ENCODE data around the gene EPB41L2. TPM values are rescaled to one million over a fixed set of nuclear protein-coding genes. Genes with fewer than 3 reads are reported as not detected.

EPB41L2 gene
- total and polyA plus RNA-seq, 2 experiments from 2014 or later = 23.2 to 31.3 TPM

DNA sequence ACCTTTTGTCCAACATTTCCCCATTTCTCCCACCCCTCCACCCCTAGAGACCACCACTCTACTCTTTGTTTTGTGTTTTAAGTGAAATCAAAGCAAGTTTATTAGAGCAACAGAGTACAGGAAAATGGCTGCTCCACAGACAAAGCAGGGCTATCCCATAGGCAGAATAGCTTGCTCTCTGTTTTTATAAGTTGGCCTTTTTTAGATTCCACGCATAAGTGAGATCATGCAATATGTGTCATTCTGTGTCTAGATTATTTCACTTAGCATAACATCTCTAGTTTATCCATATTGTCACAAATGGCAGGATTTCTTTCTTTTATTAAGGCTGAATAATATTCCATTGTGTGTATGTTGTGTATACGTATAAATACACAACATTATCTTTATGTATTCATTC is 266.0 kb downstream of the EPB41L2 start:
- no peaks in the 10 kb centered on the region for H3K79me2 ChIP-seq (ENCODE audit: insufficient read depth)
- H3K9me3 ChIP-seq (ENCODE audit: low read depth) = no peaks in the 10 kb centered on the region
- H3K4me1 ChIP-seq (ENCODE audit: insufficient read depth) = no peaks in the 10 kb centered on the region
- 89 to 92% methylated on average over 2 of the region's 2 CpGs for WGBS, 2 experiments (ENCODE audit: low coverage in 1 of 2, low lambda C conversion rate in 2 of 2, missing lambda C conversion rate in 2 of 2)
- H3K9me2 ChIP-seq (ENCODE audit: insufficient read depth) = no peaks in the 10 kb centered on the region
- no peak for DNase-seq
- in situ Hi-C loops (cut with MboI) = no loop called here
- TF ChIP-seq EZH2 (IDR thresholded peaks at IDR 0.05; ENCODE audit: insufficient read depth, poor library complexity, severe bottlenecking) (no peak), EZH2phosphoT487 (IDR thresholded peaks at IDR 0.05; ENCODE audit: insufficient read depth, low read depth) (no peak)
- H3K4me3 ChIP-seq = no peak overlapping the region
- no peak overlapping the region for H3K9ac ChIP-seq
- 0 out of 2 replicates have a peak, but pooled peaks cover 3% of the 10 kb centered on the region for H4K20me1 ChIP-seq (ENCODE audit: insufficient read depth)
- no peak overlapping the region for H3K4me2 ChIP-seq (ENCODE audit: unreplicated experiment)
- H2AFZ ChIP-seq = no peak overlapping the region
- H3K36me3 ChIP-seq (ENCODE audit: low read depth) = no peaks in the 10 kb centered on the region
- no peak overlapping the region for H3K27ac ChIP-seq
- 0 out of 2 replicates have a peak, but pooled peaks cover 4% of the 10 kb centered on the region for H3F3A ChIP-seq (ENCODE audit: insufficient read depth)
- H3K27me3 ChIP-seq (replicated peaks; ENCODE audit: insufficient read depth) = peaks cover 3% of the 10 kb centered on the region; the same call in 1 of the 2 replicates

DNA sequence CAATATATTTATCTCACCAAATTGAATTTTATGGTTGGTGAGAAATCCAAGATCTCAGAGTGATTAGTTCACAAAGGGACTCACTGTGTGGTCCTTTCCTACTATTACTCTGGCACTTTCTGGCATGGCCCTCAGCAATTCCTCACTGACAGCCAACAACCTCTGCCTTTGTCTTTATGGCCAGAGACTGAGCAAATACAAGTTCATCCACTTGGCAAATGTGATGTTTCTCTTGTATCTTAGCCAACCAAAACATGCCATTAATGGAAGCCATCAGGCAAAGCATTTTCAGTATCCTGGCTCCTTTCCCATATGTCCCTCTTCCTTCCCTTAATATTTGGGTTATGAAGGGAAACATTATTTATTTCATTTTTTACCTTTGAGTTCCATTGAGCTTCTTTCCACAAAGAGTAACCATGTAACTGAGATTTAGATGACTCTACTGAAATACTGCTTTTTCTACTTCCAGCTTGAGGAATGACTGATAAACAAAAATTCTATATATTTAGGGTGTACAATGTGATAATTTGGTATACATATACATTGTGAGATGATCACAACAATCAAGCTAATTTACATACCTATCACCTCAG is 266.6 kb downstream of the EPB41L2 start:
- Histone ChIP-seq H3K9me2 (ENCODE audit: insufficient read depth) (no peaks in the 10 kb centered on the region), H2AFZ (no peak overlapping the region), H3K9ac (no peak overlapping the region), H3K9me3 (ENCODE audit: low read depth) (no peaks in the 10 kb centered on the region), H3F3A (ENCODE audit: insufficient read depth) (0 out of 2 replicates have a peak, but pooled peaks cover 4% of the 10 kb centered on the region), H4K20me1 (ENCODE audit: insufficient read depth) (0 out of 2 replicates have a peak, but pooled peaks cover 3% of the 10 kb centered on the region), H3K4me3 (no peak overlapping the region), H3K27me3 (replicated peaks; ENCODE audit: insufficient read depth) (peaks cover 3% of the 10 kb centered on the region; the same call in 1 of the 2 replicates), H3K27ac (no peak overlapping the region), H3K36me3 (ENCODE audit: low read depth) (no peaks in the 10 kb centered on the region), H3K4me2 (ENCODE audit: unreplicated experiment) (no peak overlapping the region), H3K4me1 (ENCODE audit: insufficient read depth) (no peaks in the 10 kb centered on the region), H3K79me2 (ENCODE audit: insufficient read depth) (no peaks in the 10 kb centered on the region)
- in situ Hi-C loops (cut with MboI) = no loop called here
- peak; percentile 46 for DNase-seq
- no peak for TF ChIP-seq EZH2phosphoT487 (IDR thresholded peaks at IDR 0.05; ENCODE audit: insufficient read depth, low read depth)
- TF ChIP-seq EZH2 (IDR thresholded peaks at IDR 0.05; ENCODE audit: insufficient read depth, poor library complexity, severe bottlenecking) = no peak

DNA sequence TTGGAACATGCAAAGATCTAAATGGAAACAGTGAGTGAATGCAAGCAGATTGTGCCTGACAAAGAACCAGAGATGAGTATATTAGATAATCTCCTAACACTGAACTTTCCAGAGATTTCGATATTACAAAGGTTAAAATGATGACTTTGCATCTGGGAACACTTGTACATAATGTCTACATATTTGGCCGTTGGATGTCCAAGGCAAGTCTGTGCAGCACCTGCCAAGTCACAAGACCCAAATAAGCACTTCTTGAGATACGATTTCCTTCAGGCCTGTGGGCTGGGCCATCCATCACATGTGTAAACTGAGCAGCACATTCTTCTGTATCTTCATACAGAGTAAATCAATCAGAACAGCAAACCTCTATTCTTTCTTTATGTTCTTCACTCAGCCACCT is 268.3 kb downstream of the EPB41L2 start:
- no peak for TF ChIP-seq EZH2phosphoT487 (IDR thresholded peaks at IDR 0.05; ENCODE audit: insufficient read depth, low read depth)
- TF ChIP-seq EZH2 (IDR thresholded peaks at IDR 0.05; ENCODE audit: insufficient read depth, poor library complexity, severe bottlenecking) = no peak
- DNase-seq = no peak
- in situ Hi-C loops (cut with MboI) = no loop called here

DNA sequence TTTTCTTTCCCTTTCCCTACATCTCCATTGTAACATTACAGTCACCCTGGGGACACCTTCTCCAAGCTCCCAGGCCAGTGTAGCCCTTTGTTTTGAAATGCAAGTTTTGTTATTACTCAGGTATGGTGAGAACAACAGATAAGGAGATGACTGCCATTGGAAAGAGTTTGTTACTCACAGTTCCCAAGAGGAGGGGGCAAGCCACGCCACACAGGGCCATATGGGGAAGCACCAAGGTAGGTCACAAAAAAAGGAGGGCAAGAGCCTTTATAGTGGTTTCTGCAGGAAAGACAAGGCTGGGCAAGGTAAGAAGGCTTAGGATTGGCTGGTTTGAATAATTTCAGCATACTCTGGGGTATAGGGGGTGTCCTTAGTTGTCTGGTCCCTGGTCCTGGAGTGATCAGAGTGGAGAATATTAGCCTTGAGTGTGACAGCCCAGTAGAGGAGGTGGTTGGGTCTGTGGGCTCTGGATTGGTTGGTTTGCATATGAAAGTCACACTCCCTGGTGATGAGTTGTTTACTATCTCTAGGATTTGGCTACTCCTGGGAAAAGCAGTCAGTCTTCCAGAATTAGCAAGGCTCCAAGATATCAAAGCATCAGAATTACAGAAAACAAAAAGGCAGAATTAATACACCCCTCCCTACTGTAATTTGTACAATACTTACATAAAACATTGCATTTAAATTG is 268.9 kb downstream of the EPB41L2 start:
- 63 to 67% methylated on average over 1 of the region's 1 CpG for WGBS, 2 experiments (ENCODE audit: low coverage in 1 of 2, low lambda C conversion rate in 2 of 2, missing lambda C conversion rate in 2 of 2)

More for the DNA sequence above, 268.3 kb downstream of the EPB41L2 start:
- no peak overlapping the region for H3K4me2 ChIP-seq (ENCODE audit: unreplicated experiment)
- H3F3A ChIP-seq (ENCODE audit: insufficient read depth) = 0 out of 2 replicates have a peak, but pooled peaks cover 4% of the 10 kb centered on the region
- H3K27ac ChIP-seq = no peak overlapping the region
- no peak overlapping the region for H3K4me3 ChIP-seq
- H4K20me1 ChIP-seq (ENCODE audit: insufficient read depth) = 0 out of 2 replicates have a peak, but pooled peaks cover 3% of the 10 kb centered on the region
- peaks cover 3% of the 10 kb centered on the region; the same call in 1 of the 2 replicates for H3K27me3 ChIP-seq (replicated peaks; ENCODE audit: insufficient read depth)
- no peaks in the 10 kb centered on the region for H3K9me2 ChIP-seq (ENCODE audit: insufficient read depth)
- no peaks in the 10 kb centered on the region for H3K79me2 ChIP-seq (ENCODE audit: insufficient read depth)
- H3K4me1 ChIP-seq (ENCODE audit: insufficient read depth) = 0 out of 2 replicates have a peak, but pooled peaks cover 4% of the 10 kb centered on the region
- no peaks in the 10 kb centered on the region for H3K9me3 ChIP-seq (ENCODE audit: low read depth)
- H3K9ac ChIP-seq = no peak overlapping the region
- 20 to 21% methylated on average over 3 of the region's 3 CpGs for WGBS, 2 experiments (ENCODE audit: low coverage in 1 of 2, low lambda C conversion rate in 2 of 2, missing lambda C conversion rate in 2 of 2)
- H3K36me3 ChIP-seq (ENCODE audit: low read depth) = no peaks in the 10 kb centered on the region
- no peak overlapping the region for H2AFZ ChIP-seq

More for the DNA sequence above, 268.9 kb downstream of the EPB41L2 start:
- Histone ChIP-seq H3K27me3 (replicated peaks; ENCODE audit: insufficient read depth) (peaks cover 3% of the 10 kb centered on the region; the same call in 1 of the 2 replicates), H3K9me3 (ENCODE audit: low read depth) (no peaks in the 10 kb centered on the region), H2AFZ (no peak overlapping the region), H3K4me3 (no peak overlapping the region), H3K9me2 (ENCODE audit: insufficient read depth) (no peaks in the 10 kb centered on the region), H3K4me2 (ENCODE audit: unreplicated experiment) (no peak overlapping the region), H3K36me3 (ENCODE audit: low read depth) (no peaks in the 10 kb centered on the region), H3F3A (ENCODE audit: insufficient read depth) (0 out of 2 replicates have a peak, but pooled peaks cover 4% of the 10 kb centered on the region), H3K4me1 (ENCODE audit: insufficient read depth) (0 out of 2 replicates have a peak, but pooled peaks cover 4% of the 10 kb centered on the region), H3K27ac (no peak overlapping the region), H3K79me2 (ENCODE audit: insufficient read depth) (no peaks in the 10 kb centered on the region), H4K20me1 (ENCODE audit: insufficient read depth) (0 out of 2 replicates have a peak, but pooled peaks cover 3% of the 10 kb centered on the region), H3K9ac (no peak overlapping the region)
- no peak for TF ChIP-seq EZH2 (IDR thresholded peaks at IDR 0.05; ENCODE audit: insufficient read depth, poor library complexity, severe bottlenecking)
- no peak for TF ChIP-seq EZH2phosphoT487 (IDR thresholded peaks at IDR 0.05; ENCODE audit: insufficient read depth, low read depth)
- DNase-seq = no peak
- in situ Hi-C loops (cut with MboI) = no loop called here

Other genes starting within 250 kb of the EPB41L2 start
- not detected in 2 replicates for gene SMLR1, start 235.8 kb downstream of the EPB41L2 start, total RNA-seq (2014; rRNA removed; shearing (Covaris generic))
- gene SMLR1, start 235.8 kb downstream of the EPB41L2 start, polyA plus RNA-seq (2016; fragmentation: Nextera tagmentation; extraction: Ambion mirVana) = not detected in 2 replicates
- gene AKAP7, start 72.2 kb upstream of the EPB41L2 start, total RNA-seq (2014; rRNA removed; shearing (Covaris generic)) = 8.2 and 11.5 TPM in 2 replicates
- 3.2 and 3.4 TPM in 2 replicates for gene AKAP7, start 72.2 kb upstream of the EPB41L2 start, polyA plus RNA-seq (2016; fragmentation: Nextera tagmentation; extraction: Ambion mirVana)